Lower lobe of right lung (tissue), 2 donors: ENCODE results near the gene ALAD. TPM values are rescaled to one million over a fixed set of nuclear protein-coding genes. Genes with fewer than 3 reads are reported as not detected.
"Not testable (repeated sequence)": the region's sequence is repeated elsewhere in the genome, so short reads cannot be mapped to it uniquely, and the experiment has no call there.

ENCODE experiments used
- ATAC-seq, 2 donors: fragments of 200-7000 bp; cut with Tn5 transposase; one replicate each; pipeline ENCODE4 v1.9.1; 2020 to 2022; ENCODE audit warnings: mild to moderate bottlenecking in 2 of 2, moderate library complexity in 2 of 2
- DNase-seq: peaks from one replicate; pipeline ENCODE4 v3.0.0-alpha.2; 2020
- H3K27ac ChIP-seq: fragments of 200-600 bp; one replicate; pipeline ENCODE4 v1.8.0; 2022
- H3K27me3 ChIP-seq: fragments of 200-600 bp; one replicate; pipeline ENCODE4 v1.8.0; 2022; ENCODE audit warnings: low read depth
- H3K36me3 ChIP-seq: fragments of 200-600 bp; one replicate; pipeline ENCODE4 v1.8.0; 2022; ENCODE audit warnings: mild to moderate bottlenecking
- H3K4me1 ChIP-seq: fragments of 200-600 bp; one replicate; pipeline ENCODE4 v1.8.0; 2022
- H3K4me3 ChIP-seq: fragments of 200-600 bp; one replicate; pipeline ENCODE4 v1.8.0; 2022; ENCODE audit warnings: mild to moderate bottlenecking
- H3K9me3 ChIP-seq: fragments of 200-600 bp; one replicate; pipeline ENCODE4 v1.8.0; 2022
- intact Hi-C: fragments of 100-400 bp; cut with DNase I; formaldehyde crosslinking; loops from one replicate; pipeline ENCODE4 v1.11.0; 2022
- long read RNA-seq: library from polyadenylated mRNA; unstranded; transcript quantifications from one replicate; pipeline ENCODE4 v2.0.0, GENCODE V29; 2021
- total RNA-seq: library from RNA; stranded (reverse); fragmentation: NEBNext Ultra II Directional; extraction: Animal tissue kit (Norgen Biotek cat#: 25700); gene quantifications from one replicate; pipeline ENCODE4 v1.2.1, GENCODE V29; 2021
- TF ChIP-seq, protein P1 (sequence below): fragments of 200-600 bp; IDR thresholded peaks from one replicate; pipeline ENCODE4 v1.8.0; 2022; ENCODE audit warnings: antibody characterized with exemption, mild to moderate bottlenecking
- donor health status: DM: no; HTN: yes; CAD: no; lungs with severe emphysema.

ALAD gene
- total RNA-seq, result 32.7 TPM
- long read RNA-seq, transcript ALAD-201 (12 exons, 3,173 nt), result major isoform, 46 of 66 reads
- long read RNA-seq, partial matches to known transcripts, result 12 of 66 reads
- long read RNA-seq, other reads (novel, unspliced or antisense), result 5 of 66 reads

DNA sequence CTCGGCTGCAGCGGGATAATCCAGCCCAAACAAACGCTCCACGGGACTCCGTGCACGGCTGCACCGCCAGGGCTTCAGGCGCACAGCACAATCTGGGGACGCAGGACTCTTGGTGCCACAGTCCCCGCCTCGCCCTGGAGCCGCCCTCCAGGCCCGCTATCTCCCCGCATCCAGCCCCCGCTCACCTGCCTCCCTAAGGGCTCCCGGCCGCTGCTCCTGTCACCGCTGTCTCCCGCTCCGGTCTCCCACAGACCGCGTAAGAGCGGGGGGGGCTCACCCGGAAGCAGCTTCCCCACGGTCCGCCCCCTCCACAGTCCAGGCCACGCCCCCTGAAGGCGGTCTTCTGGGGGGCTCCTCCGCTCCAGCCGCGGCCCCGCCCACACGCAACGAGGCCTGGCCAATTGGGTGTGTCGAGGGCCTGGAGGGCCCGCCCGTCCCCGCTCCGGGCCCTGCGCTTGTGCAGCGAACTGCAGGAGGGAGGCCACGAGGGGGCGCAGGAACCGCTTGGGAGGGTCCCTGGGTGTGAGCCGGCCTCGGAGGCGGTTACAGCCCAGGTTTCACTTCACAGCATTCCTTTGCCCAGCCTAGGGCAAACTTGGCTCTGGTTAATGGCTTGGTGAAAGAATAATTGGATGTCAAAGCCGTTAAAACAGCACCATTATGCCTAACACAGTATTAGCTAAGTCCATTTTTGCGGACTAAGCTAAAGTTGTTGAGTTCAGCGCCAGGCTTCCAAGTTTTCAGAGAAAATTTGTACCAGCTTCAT, at the start of gene ALAD:
TSS of gene ALAD (minus strand) at position 258 of the 766 bp plus-strand sequence. CDS start 7,725 bp downstream, outside the sequence.
- Histone ChIP-seq H3K27me3 (no peaks in the 10 kb centered on the region), H3K4me3 (peak within 1 kb of the TSS; percentile 79), H3K9me3 (no peaks in the 10 kb centered on the region), H3K36me3 (no peaks in the 10 kb centered on the region), H3K4me1 (peaks cover 26% of the 10 kb centered on the region), H3K27ac (peak within 1 kb of the TSS; percentile 80)
- intact Hi-C loops, result no loop called here
- TF ChIP-seq, protein P1, sequence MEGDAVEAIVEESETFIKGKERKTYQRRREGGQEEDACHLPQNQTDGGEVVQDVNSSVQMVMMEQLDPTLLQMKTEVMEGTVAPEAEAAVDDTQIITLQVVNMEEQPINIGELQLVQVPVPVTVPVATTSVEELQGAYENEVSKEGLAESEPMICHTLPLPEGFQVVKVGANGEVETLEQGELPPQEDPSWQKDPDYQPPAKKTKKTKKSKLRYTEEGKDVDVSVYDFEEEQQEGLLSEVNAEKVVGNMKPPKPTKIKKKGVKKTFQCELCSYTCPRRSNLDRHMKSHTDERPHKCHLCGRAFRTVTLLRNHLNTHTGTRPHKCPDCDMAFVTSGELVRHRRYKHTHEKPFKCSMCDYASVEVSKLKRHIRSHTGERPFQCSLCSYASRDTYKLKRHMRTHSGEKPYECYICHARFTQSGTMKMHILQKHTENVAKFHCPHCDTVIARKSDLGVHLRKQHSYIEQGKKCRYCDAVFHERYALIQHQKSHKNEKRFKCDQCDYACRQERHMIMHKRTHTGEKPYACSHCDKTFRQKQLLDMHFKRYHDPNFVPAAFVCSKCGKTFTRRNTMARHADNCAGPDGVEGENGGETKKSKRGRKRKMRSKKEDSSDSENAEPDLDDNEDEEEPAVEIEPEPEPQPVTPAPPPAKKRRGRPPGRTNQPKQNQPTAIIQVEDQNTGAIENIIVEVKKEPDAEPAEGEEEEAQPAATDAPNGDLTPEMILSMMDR, result peak; percentile 98
- DNase-seq, result peak; percentile 99
- peak; percentile 99 to 100 for ATAC-seq

DNA sequence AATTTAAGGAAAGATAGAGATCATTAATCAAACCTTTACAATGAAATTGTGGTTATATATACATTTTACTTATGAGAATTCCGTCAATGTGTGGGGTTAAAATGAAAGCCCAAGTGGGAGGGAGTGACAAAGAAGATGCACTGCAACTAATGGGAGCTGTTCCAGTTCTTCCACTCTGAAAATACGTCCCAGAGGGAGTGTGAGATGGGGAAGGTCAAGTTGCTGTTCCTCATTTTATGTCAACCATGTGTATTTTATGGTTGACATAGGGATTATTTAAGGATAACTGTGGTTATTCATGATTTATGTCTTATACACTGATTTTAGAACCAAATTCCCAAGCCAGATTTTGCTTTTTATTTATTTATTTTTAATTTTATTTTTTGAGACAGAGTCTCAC, 48.3 kb upstream of the ALAD start:
- intact Hi-C loops, result loop anchor here (10.0 kb wide), 1 partner anchor 135 kb away; no protein-coding TSS in a partner anchor
- H3K27ac ChIP-seq, result no peak overlapping the region
- H3K27me3 ChIP-seq, result no peaks in the 10 kb centered on the region
- no peak for ATAC-seq
- DNase-seq, result no peak
- no peak overlapping the region for H3K4me3 ChIP-seq
- H3K4me1 ChIP-seq, result peaks cover 12% of the 10 kb centered on the region
- no peaks in the 10 kb centered on the region for H3K9me3 ChIP-seq
- no peaks in the 10 kb centered on the region for H3K36me3 ChIP-seq
- TF ChIP-seq, protein P1, result no peak

DNA sequence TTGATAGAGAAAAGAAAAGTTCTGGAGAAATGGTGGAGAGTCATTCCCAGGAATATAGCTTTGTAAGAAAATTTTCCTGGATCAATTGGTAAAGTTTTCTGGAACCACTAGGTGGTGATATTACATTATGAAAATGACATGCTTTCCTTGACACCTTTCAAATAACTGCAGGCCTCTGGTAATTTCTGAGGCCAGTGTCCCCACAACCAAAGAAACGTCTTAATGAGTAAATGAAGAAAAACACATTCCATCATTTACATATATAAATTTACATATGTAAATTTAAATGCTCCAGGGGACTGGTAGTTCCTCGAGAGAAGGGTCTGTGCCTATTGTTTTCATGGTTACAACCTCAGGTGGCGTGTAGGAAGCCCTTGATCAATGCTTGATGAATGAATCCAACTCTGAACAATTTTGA, 45.2 kb upstream of the ALAD start:
- intact Hi-C loops, result loop anchor here (10.0 kb wide), 1 partner anchor 138 kb away; no protein-coding TSS in a partner anchor
- TF ChIP-seq, protein P1, result peak; percentile 77
- ATAC-seq, result peak; percentile 47 to 59
- Histone ChIP-seq H3K36me3 (no peaks in the 10 kb centered on the region), H3K4me3 (no peak overlapping the region), H3K4me1 (peaks cover 4% of the 10 kb centered on the region), H3K9me3 (no peaks in the 10 kb centered on the region), H3K27me3 (no peaks in the 10 kb centered on the region), H3K27ac (peak overlapping the region; percentile 28)
- no peak for DNase-seq

DNA sequence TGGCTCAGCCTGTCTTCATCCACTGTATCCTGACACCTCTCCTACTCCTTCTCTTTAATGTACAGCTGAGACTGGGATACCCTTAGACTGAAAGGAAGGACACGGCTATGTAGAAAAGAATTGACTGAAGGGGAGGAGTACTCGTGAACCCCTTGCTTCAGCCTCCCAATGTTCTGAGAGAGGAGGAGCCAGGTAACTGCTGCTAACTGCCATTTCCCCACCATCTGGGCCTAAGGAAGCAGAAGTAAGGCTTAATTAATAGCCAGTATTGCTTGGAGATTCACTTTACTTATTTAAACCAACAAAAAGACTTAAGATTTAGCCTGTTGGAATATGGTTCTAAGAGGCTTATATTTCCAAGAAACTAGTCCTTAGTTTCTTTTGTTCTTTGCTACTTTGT, 43.7 kb upstream of the ALAD start:
- Histone ChIP-seq H3K4me3 (no peak overlapping the region), H3K36me3 (no peaks in the 10 kb centered on the region), H3K9me3 (no peaks in the 10 kb centered on the region), H3K27me3 (no peaks in the 10 kb centered on the region), H3K4me1 (peaks cover 4% of the 10 kb centered on the region), H3K27ac (no peak overlapping the region)
- DNase-seq (no peak), ATAC-seq (no peak)
- TF ChIP-seq, protein P1, result no peak
- intact Hi-C loops, result loop anchor here (10.0 kb wide), 1 partner anchor 140 kb away; no protein-coding TSS in a partner anchor

DNA sequence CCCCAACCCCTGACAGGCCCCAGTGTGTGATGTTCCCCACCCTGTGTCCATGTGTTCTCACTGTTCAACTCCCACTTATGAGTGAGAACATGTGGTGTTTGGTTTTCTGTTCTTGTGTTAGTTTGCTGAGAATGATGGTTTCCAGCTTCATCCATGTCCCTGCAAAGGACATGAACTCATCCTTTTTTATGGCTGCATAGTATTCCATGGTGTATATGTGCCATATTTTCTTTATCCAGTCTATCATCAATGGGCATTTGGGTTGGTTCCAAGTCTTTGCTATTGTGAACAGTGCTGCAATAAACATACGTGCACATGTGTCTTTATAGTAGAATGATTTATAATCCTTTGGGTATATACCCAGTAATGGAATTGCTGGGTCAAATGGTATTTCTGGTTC, 36.6 kb upstream of the ALAD start:
- intact Hi-C loops, DNase-seq, ATAC-seq: not testable (repeated sequence)

More for the DNA sequence above, 36.6 kb upstream of the ALAD start:
- not testable (repeated sequence) for H3K4me1 ChIP-seq, H3K4me3 ChIP-seq, H3K9me3 ChIP-seq, H3K36me3 ChIP-seq, H3K27me3 ChIP-seq, H3K27ac ChIP-seq
